ENCODE measurements around the gene TENM4. TPM values are rescaled to one million over a fixed set of nuclear protein-coding genes. Genes with fewer than 3 reads are reported as not detected.
"Not testable (repeated sequence)": the region's sequence is repeated elsewhere in the genome, so short reads cannot be mapped to it uniquely, and the experiment has no call there.

TENM4 gene
- total RNA-seq, 2 donors from 2014 or later: 68.2 to 130 TPM

GRCh38 chr11:79193663-79194310 is 247.0 kb downstream of the TENM4 start:
- peaks cover 21% of the 10 kb centered on the region for H3K9me3 Mint-ChIP-seq
- Histone ChIP-seq H3K27me3 (ENCODE audit: control insufficient read depth, insufficient read depth, low read length, poor library complexity, severe bottlenecking) (no peaks in the 10 kb centered on the region), H3K27ac (ENCODE audit: low read depth, low read length) (no peak overlapping the region), H3K4me3 (ENCODE audit: low read length) (no peak overlapping the region), H3K4me1 (ENCODE audit: control insufficient read depth, insufficient read depth, low read length) (no peaks in the 10 kb centered on the region), H3K9ac (ENCODE audit: extremely low read depth, low read length, poor library complexity, severe bottlenecking) (no peak overlapping the region), H3K36me3 (ENCODE audit: control insufficient read depth, insufficient read depth, low read length) (peaks cover 4% of the 10 kb centered on the region), H3K9me3 (ENCODE audit: control insufficient read depth, low read length) (peaks cover under 1% of the 10 kb centered on the region)
- DNase-seq: no peak
- H3K4me3 Mint-ChIP-seq: no peak overlapping the region
- no peaks in the 10 kb centered on the region for H3K27me3 Mint-ChIP-seq (ENCODE audit: insufficient read depth)
- H3K27ac Mint-ChIP-seq: no peak overlapping the region
- H3K4me1 Mint-ChIP-seq: no peaks in the 10 kb centered on the region
- no peak for TF ChIP-seq CTCF (conservative IDR thresholded peaks at IDR 0.05)
- 90 to 97% methylated on average over 6 to 7 of the region's 7 CpGs for WGBS, 2 experiments (ENCODE audit: insufficient coverage in 1 of 2, insufficient read length in 1 of 2)
- H3K36me3 Mint-ChIP-seq (ENCODE audit: low read depth): peaks cover 62% of the 10 kb centered on the region

- no peak for TF ChIP-seq CTCF (conservative IDR thresholded peaks at IDR 0.05)
- Mint-ChIP-seq H3K27me3 (ENCODE audit: insufficient read depth) (no peaks in the 10 kb centered on the region), H3K27ac (no peak overlapping the region), H3K36me3 (ENCODE audit: low read depth) (peaks cover 72% of the 10 kb centered on the region), H3K4me1 (no peaks in the 10 kb centered on the region), H3K9me3 (peaks cover 21% of the 10 kb centered on the region), H3K4me3 (no peak overlapping the region)
- peaks cover 10% of the 10 kb centered on the region for H3K9me3 ChIP-seq (ENCODE audit: control insufficient read depth, low read length)
- H3K27ac ChIP-seq (ENCODE audit: low read depth, low read length): no peak overlapping the region
- no peak overlapping the region for H3K9ac ChIP-seq (ENCODE audit: extremely low read depth, low read length, poor library complexity, severe bottlenecking)
- H3K4me3 ChIP-seq (ENCODE audit: low read length): no peak overlapping the region
- H3K4me1 ChIP-seq (ENCODE audit: control insufficient read depth, insufficient read depth, low read length): no peaks in the 10 kb centered on the region
- WGBS, 2 experiments (ENCODE audit: insufficient coverage in 1 of 2, insufficient read length in 1 of 2): 54 to 86% methylated on average over 1 to 2 of the region's 2 CpGs
- peaks cover 4% of the 10 kb centered on the region for H3K36me3 ChIP-seq (ENCODE audit: control insufficient read depth, insufficient read depth, low read length)
- no peak for DNase-seq
- H3K27me3 ChIP-seq (ENCODE audit: control insufficient read depth, insufficient read depth, low read length, poor library complexity, severe bottlenecking): no peaks in the 10 kb centered on the region
Measured at GRCh38 chr11:79192836-79193235, 248.0 kb downstream of the TENM4 start.

GRCh38 chr11:79191716-79192115 is 249.1 kb downstream of the TENM4 start:
- not testable (repeated sequence) for DNase-seq; H3K27me3 Mint-ChIP-seq (ENCODE audit: insufficient read depth); H3K27ac Mint-ChIP-seq; H3K4me3 ChIP-seq (ENCODE audit: low read length); H3K36me3 ChIP-seq (ENCODE audit: control insufficient read depth, insufficient read depth, low read length); H3K27ac ChIP-seq (ENCODE audit: low read depth, low read length); H3K4me1 ChIP-seq (ENCODE audit: control insufficient read depth, insufficient read depth, low read length); H3K27me3 ChIP-seq (ENCODE audit: control insufficient read depth, insufficient read depth, low read length, poor library complexity, severe bottlenecking); H3K9ac ChIP-seq (ENCODE audit: extremely low read depth, low read length, poor library complexity, severe bottlenecking); H3K4me3 Mint-ChIP-seq; H3K4me1 Mint-ChIP-seq
- Mint-ChIP-seq H3K36me3 (ENCODE audit: low read depth) (peaks cover 72% of the 10 kb centered on the region), H3K9me3 (peaks cover 21% of the 10 kb centered on the region)
- 96% methylated on average over 4 to 19 of the region's 29 CpGs for WGBS, 2 experiments (ENCODE audit: insufficient coverage in 1 of 2, insufficient read length in 1 of 2)
- peaks cover 16% of the 10 kb centered on the region for H3K9me3 ChIP-seq (ENCODE audit: control insufficient read depth, low read length)

- not testable (repeated sequence) for H3K27ac Mint-ChIP-seq
- WGBS, 2 experiments (ENCODE audit: insufficient coverage in 1 of 2, insufficient read length in 1 of 2): 87% methylated on average over 1 of the region's 10 CpGs; no CpG with 5 or more reads in 1 of the 2 experiments
Measured at GRCh38 chr11:79190553-79190952, 250.3 kb downstream of the TENM4 start.

More at GRCh38 chr11:79190553-79190952, 250.3 kb downstream of the TENM4 start:
- not testable (repeated sequence) for H3K4me1 ChIP-seq (ENCODE audit: control insufficient read depth, insufficient read depth, low read length); H3K27me3 Mint-ChIP-seq (ENCODE audit: insufficient read depth); DNase-seq; H3K36me3 ChIP-seq (ENCODE audit: control insufficient read depth, insufficient read depth, low read length); H3K27ac ChIP-seq (ENCODE audit: low read depth, low read length); H3K4me3 Mint-ChIP-seq; H3K4me1 Mint-ChIP-seq; H3K4me3 ChIP-seq (ENCODE audit: low read length); H3K9ac ChIP-seq (ENCODE audit: extremely low read depth, low read length, poor library complexity, severe bottlenecking); H3K27me3 ChIP-seq (ENCODE audit: control insufficient read depth, insufficient read depth, low read length, poor library complexity, severe bottlenecking)
- Mint-ChIP-seq H3K9me3 (peaks cover 21% of the 10 kb centered on the region), H3K36me3 (ENCODE audit: low read depth) (peaks cover 61% of the 10 kb centered on the region)
- peaks cover 16% of the 10 kb centered on the region for H3K9me3 ChIP-seq (ENCODE audit: control insufficient read depth, low read length)

Measured in endodermal cell (in vitro differentiated cells).